ENCODE measurements around the gene ZC3H12D. TPM values are rescaled to one million over a fixed set of nuclear protein-coding genes. Genes with fewer than 3 reads are reported as not detected.
A peak's percentile ranks its signal among the peaks of the same experiment; 100 is the strongest.

Gene ZC3H12D
- total and polyA plus RNA-seq, 2 of the 13 experiments (the other 11 are each of a cell fraction or from before 2014, with no cell fraction given) = 1.2 to 2.7 TPM

DNA sequence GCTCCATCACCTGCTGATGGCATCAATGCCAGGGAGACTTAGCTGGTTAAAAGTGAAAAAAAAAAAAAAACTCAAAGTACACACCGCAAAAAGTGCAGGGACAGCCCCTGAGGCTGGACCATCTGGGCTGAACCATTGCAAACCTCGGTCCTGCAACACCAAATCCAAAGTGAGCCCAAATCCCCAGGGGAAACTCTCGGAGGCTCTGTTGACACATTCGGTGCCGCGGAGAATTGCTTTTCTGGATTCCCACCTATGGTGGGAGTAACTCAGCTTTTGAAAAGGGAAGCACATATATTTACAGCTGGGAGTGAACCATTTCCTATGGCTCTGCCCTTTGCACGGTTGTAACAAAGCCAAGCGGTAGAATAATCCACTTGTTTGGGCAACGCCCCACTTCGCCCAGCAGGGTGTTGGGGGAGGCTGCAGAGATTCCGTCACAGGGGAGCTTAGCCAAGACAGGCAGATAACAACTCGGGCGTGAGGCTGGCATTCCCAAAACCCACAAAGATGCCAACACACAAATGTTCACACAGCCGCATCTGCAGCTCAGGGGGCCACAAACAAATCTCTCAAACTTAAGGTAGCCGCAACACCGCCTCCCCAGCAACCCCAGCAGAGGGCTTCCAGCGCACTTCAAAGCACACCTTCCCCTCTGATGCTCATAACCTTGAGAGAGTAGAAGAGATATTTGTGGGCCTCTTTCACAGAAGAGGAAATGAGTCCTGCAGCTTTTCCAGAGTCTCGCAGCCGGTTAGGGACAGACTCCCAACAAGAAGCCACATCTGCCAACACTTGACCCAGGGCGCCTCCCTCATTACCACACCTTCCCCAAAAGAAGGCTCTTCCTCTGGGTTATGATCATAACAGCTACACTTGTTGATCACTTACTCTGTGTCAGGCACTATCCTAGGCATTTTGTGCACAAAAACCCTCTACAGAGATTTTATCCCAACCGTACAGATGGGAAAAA lies 11.4 kb downstream of the ZC3H12D start (continued):
- TF ChIP-seq, protein P1, sequence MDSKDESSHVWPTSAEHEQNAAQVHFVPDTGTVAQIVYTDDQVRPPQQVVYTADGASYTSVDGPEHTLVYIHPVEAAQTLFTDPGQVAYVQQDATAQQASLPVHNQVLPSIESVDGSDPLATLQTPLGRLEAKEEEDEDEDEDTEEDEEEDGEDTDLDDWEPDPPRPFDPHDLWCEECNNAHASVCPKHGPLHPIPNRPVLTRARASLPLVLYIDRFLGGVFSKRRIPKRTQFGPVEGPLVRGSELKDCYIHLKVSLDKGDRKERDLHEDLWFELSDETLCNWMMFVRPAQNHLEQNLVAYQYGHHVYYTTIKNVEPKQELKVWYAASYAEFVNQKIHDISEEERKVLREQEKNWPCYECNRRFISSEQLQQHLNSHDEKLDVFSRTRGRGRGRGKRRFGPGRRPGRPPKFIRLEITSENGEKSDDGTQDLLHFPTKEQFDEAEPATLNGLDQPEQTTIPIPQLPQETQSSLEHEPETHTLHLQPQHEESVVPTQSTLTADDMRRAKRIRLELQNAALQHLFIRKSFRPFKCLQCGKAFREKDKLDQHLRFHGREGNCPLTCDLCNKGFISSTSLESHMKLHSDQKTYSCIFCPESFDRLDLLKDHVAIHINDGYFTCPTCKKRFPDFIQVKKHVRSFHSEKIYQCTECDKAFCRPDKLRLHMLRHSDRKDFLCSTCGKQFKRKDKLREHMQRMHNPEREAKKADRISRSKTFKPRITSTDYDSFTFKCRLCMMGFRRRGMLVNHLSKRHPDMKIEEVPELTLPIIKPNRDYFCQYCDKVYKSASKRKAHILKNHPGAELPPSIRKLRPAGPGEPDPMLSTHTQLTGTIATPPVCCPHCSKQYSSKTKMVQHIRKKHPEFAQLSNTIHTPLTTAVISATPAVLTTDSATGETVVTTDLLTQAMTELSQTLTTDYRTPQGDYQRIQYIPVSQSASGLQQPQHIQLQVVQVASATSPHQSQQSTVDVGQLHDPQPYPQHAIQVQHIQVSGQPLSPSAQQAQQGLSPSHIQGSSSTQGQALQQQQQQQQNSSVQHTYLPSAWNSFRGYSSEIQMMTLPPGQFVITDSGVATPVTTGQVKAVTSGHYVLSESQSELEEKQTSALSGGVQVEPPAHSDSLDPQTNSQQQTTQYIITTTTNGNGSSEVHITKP (CRISPR knock-in tag; IDR thresholded peaks at IDR 0.05; ENCODE audit: low read depth) = peak; percentile 95
- TF ChIP-seq ELF3 (CRISPR knock-in tag; IDR thresholded peaks at IDR 0.05) (no peak), HDAC1 (CRISPR knock-in tag; IDR thresholded peaks at IDR 0.05) (0 out of 2 replicates have a peak, but pooled peaks have one; percentile 23), KLF13 (CRISPR knock-in tag; IDR thresholded peaks at IDR 0.05) (no peak), ZIK1 (CRISPR knock-in tag; IDR thresholded peaks at IDR 0.05; ENCODE audit: borderline replicate concordance, low read depth) (no peak), ZNF24 (IDR thresholded peaks at IDR 0.05) (no peak), ZSCAN31 (CRISPR knock-in tag; IDR thresholded peaks at IDR 0.05; ENCODE audit: low read depth) (0 out of 2 replicates have a peak, but pooled peaks have one; percentile 27), YEATS4 (CRISPR knock-in tag; IDR thresholded peaks at IDR 0.05; ENCODE audit: borderline replicate concordance) (0 out of 2 replicates have a peak, but pooled peaks have one; percentile 28), MED8 (CRISPR knock-in tag; IDR thresholded peaks at IDR 0.05; ENCODE audit: insufficient replicate concordance) (peak; percentile 20), ZSCAN12 (CRISPR knock-in tag; IDR thresholded peaks at IDR 0.05) (no peak), ZSCAN9 (CRISPR knock-in tag; IDR thresholded peaks at IDR 0.05; ENCODE audit: borderline replicate concordance) (no peak), HHEX (CRISPR knock-in tag; IDR thresholded peaks at IDR 0.05) (no peak), BRCA1 (CRISPR knock-in tag; IDR thresholded peaks at IDR 0.05) (no peak)
- TF ChIP-seq, protein P2, sequence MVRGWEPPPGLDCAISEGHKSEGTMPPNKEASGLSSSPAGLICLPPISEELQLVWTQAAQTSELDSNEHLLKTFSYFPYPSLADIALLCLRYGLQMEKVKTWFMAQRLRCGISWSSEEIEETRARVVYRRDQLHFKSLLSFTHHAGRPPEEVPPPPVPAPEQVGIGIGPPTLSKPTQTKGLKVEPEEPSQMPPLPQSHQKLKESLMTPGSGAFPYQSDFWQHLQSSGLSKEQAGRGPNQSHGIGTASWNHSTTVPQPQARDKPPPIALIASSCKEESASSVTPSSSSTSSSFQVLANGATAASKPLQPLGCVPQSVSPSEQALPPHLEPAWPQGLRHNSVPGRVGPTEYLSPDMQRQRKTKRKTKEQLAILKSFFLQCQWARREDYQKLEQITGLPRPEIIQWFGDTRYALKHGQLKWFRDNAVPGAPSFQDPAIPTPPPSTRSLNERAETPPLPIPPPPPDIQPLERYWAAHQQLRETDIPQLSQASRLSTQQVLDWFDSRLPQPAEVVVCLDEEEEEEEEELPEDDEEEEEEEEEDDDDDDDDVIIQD (CRISPR knock-in tag; IDR thresholded peaks at IDR 0.05; ENCODE audit: low read depth) = no peak
- TF ChIP-seq, protein P3, sequence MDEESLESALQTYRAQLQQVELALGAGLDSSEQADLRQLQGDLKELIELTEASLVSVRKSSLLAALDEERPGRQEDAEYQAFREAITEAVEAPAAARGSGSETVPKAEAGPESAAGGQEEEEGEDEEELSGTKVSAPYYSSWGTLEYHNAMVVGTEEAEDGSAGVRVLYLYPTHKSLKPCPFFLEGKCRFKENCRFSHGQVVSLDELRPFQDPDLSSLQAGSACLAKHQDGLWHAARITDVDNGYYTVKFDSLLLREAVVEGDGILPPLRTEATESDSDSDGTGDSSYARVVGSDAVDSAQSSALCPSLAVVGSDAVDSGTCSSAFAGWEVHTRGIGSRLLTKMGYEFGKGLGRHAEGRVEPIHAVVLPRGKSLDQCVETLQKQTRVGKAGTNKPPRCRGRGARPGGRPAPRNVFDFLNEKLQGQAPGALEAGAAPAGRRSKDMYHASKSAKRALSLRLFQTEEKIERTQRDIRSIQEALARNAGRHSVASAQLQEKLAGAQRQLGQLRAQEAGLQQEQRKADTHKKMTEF (CRISPR knock-in tag; IDR thresholded peaks at IDR 0.05) = no peak
- TF ChIP-seq, protein P4, sequence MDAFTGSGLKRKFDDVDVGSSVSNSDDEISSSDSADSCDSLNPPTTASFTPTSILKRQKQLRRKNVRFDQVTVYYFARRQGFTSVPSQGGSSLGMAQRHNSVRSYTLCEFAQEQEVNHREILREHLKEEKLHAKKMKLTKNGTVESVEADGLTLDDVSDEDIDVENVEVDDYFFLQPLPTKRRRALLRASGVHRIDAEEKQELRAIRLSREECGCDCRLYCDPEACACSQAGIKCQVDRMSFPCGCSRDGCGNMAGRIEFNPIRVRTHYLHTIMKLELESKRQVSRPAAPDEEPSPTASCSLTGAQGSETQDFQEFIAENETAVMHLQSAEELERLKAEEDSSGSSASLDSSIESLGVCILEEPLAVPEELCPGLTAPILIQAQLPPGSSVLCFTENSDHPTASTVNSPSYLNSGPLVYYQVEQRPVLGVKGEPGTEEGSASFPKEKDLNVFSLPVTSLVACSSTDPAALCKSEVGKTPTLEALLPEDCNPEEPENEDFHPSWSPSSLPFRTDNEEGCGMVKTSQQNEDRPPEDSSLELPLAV (CRISPR knock-in tag; conservative IDR thresholded peaks at IDR 0.05; ENCODE audit: low read depth) = no peak
- TF ChIP-seq, protein P5, sequence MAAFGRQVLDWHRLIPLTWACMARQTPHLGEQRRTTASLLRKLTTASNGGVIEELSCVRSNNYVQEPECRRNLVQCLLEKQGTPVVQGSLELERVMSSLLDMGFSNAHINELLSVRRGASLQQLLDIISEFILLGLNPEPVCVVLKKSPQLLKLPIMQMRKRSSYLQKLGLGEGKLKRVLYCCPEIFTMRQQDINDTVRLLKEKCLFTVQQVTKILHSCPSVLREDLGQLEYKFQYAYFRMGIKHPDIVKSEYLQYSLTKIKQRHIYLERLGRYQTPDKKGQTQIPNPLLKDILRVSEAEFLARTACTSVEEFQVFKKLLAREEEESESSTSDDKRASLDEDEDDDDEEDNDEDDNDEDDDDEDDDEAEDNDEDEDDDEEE (CRISPR knock-in tag; IDR thresholded peaks at IDR 0.05) = no peak
- TF ChIP-seq, protein P6, sequence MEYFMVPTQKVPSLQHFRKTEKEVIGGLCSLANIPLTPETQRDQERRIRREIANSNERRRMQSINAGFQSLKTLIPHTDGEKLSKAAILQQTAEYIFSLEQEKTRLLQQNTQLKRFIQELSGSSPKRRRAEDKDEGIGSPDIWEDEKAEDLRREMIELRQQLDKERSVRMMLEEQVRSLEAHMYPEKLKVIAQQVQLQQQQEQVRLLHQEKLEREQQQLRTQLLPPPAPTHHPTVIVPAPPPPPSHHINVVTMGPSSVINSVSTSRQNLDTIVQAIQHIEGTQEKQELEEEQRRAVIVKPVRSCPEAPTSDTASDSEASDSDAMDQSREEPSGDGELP (IDR thresholded peaks at IDR 0.05; ENCODE audit: borderline replicate concordance, low read depth) = peak; percentile 44; the same call in 1 of the 2 replicates

Data from HepG2 (cell line).